Endothelial cell of umbilical vein (primary cell): ENCODE results near the gene ABCD3.

Experiments used
- CTCF ChIP-seq, 2 donors: IDR thresholded peaks; 1 replicate in 1 of 2; 2 replicates in 1 of 2; pipeline ENCODE4 v1.5.1; 2011; ENCODE audit warnings: low read length in 2 of 2, mild to moderate bottlenecking in 2 of 2, moderate library complexity in 2 of 2, control low read depth in 1 of 2, inconsistent platforms in 1 of 2, low read depth in 1 of 2; ENCODE audit not compliant: insufficient read depth in 1 of 2; ENCODE audit errors: extremely low read depth in 1 of 2
- EZH2 ChIP-seq: IDR thresholded peaks from 2 replicates; pipeline ENCODE4 v1.6.1; 2012; ENCODE audit warnings: borderline replicate concordance, low read depth, mild to moderate bottlenecking, moderate library complexity, low read length, inconsistent platforms; ENCODE audit not compliant: severe bottlenecking
- JUN ChIP-seq: IDR thresholded peaks from 2 replicates; pipeline ENCODE4 v1.6.1; 2011; ENCODE audit warnings: borderline replicate concordance, low read depth; ENCODE audit not compliant: insufficient read length, insufficient read depth
- MAX ChIP-seq: IDR thresholded peaks from 2 replicates; pipeline ENCODE4 v1.6.1; 2011; ENCODE audit not compliant: insufficient read depth, insufficient read length
- POLR2A ChIP-seq: IDR thresholded peaks from 2 replicates; pipeline ENCODE4 v1.6.1; 2012; ENCODE audit warnings: low read depth, mild to moderate bottlenecking, control low read depth, low read length
- POLR2AphosphoS5 ChIP-seq: IDR thresholded peaks from 2 replicates; pipeline ENCODE4 v1.6.1; 2012; ENCODE audit warnings: low read depth, mild to moderate bottlenecking, control low read depth, low read length, moderate library complexity; ENCODE audit not compliant: insufficient read depth

GRCh38 chr1:94538243-94538827, 120.1 kb downstream of the ABCD3 start:
- TF ChIP-seq EZH2 = no peak
- no peak for TF ChIP-seq CTCF (IDR thresholded peaks at IDR 0.05; ENCODE audit: extremely low read depth in 1 of 2, insufficient read depth in 1 of 2, low read depth in 1 of 2, low read length in 2 of 2)
- no peak for TF ChIP-seq POLR2AphosphoS5
- TF ChIP-seq MAX = no peak
- no peak for TF ChIP-seq JUN
- TF ChIP-seq POLR2A = no peak
